SW480 (cell line): ENCODE data around the gene CACNA1S.

ENCODE experiments used
- DNase-seq: peaks from one replicate; pipeline ENCODE4 v3.0.0-alpha.2; 2016; ENCODE audit warnings: low spot score

CACNA1S gene

DNA sequence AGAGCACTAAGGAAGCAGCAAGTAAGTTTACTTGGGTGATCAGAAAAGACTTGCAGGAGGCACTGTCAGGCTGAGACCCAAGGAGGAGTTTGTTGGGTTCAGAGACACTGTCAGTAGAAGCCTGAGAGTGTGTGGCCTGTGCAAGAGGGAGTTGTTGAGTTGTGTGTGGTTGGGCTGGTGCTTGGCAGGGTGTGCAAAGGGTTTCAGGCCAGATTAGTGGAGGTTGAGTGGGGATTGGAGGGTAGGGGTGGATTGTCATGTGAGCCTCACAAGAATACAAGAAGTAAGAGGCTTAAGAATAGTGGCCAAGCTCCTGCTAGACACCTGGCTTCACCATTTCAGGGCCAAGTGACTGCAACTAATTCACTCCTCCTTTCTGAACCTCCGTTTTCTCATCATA lies 79.8 kb downstream of the CACNA1S start:
- no peak for DNase-seq

DNA sequence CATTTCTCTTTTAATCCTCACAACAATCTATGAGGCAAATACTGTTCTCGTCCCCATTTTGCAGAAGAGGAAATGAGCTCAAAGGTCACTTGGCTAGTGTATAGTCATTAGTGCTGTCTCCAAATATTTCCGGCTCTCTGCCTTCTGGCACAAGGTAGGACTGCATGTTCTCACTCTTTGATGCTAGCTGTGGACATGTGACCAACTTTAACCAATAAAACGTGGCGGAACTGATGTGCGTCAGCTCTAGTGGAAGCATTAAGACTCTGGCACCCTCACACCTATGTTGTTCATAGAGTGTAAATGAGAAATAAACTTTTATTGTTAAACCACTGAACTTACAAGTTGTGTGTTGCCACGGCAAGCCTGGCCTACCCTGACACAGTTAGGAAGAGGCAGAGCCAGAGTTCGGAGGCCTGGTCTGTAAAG lies 83.8 kb downstream of the CACNA1S start:
- no peak for DNase-seq

DNA sequence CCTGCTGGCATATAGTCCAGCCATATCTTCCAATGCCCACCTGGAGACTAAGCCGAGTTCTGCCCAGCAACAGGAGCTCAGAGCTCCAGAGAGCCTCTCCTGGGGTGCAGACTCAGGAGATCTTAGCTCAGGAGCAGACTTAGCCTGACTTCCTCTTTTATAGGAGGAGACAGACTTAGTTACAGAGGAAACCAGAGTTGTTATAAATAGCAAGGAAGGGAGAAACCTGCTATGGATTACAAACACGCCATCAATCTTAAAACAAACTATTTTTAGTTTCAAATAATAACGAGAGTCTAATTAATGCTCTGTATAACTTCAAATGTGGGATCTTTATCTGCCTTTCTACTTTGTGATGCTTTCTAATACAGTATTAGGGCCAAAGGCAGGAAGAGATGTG lies 85.4 kb downstream of the CACNA1S start:
- DNase-seq, result no peak

DNA sequence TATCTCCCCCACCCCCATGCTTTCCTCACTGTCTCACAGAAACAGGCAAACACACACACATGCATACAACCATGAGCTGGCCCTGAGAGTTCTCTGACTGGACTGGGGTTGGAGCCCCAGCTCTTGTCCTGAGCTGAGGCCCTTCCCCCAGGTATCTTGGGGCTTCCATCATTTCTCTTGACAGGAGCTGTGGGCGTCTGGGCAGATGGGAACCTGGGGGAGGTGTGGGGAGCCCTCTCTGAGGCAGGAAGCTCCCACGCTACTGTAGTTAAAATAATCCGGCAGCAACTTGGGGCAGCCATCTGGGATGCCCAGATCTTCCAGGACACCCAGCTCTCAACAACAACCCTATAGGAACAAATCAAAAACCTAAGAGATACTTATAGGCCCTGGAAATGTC lies 86.0 kb downstream of the CACNA1S start:
- DNase-seq, result no peak

DNA sequence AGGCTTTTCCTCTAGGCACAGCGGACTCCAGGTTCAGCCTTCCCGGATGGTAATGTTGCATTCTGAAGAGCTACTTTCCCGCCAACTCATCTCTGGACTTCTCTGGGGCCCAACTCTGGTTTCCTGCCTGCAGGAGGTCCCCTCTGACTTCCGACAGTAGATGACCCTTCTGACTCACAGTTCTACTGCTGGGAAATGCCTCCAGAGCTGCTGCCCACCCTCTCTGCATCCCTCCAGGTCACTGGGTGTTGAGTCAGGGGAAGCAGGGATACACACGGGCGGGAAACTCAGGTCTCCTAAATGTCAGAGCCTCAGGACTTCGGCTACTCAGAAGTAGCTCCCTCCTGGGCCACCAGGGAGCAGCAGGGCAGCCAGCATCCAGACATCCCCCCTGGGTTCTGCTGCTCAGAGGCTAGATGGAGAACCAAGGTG lies 86.6 kb downstream of the CACNA1S start:
- no peak for DNase-seq

DNA sequence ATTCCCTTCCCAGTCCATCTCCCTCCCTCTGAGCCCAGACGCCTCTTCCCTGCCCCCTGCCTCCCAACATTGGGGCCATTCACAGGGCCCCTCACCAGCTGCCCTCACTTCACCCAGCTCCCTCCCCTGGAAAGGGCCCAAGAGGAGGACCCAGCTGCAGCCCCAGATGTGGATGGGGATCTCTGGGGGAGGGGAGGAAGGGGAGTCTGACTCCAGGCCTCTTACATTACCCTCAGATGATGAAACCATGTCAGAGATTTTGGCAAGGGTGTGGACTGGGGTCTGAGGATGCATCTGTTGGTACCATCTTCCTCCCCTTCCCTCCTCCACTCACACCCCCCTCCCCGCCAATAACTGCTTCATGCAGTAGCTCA lies 87.6 kb downstream of the CACNA1S start:
- no peak for DNase-seq

DNA sequence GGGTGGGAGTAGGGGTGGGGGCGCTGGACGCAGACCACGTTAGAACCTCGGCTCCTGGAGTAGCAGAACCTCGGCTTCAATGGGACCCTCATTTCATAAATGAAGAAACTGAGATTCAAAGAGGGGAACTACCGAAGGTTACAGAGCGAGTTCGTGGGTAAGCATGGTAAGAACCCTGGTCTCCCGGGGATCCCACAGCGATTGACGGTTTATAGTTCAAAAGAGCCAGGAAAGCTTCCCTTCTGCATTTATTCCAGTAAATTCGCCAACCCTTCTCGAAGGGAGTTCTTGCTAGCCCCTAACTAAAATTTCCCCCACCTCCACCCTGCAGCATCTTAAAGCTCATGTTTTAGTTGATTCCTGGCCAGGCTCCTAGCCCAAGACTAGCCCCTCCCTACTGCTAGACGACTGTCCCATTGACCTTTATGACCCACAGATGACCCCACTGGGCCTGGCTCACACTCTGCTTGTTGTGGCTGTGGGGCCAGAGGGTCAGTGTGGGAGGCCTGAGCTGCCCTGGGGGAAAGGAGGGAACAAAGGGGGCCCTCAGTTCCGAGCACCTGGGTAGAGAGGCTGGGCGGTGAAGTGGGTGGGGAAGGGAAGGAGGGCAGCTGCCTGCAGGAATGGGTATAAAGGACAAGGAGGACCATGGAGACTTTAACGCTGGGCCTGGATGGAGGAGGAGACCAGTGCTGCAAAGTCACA lies 88.2 kb downstream of the CACNA1S start:
- no peak for DNase-seq

DNA sequence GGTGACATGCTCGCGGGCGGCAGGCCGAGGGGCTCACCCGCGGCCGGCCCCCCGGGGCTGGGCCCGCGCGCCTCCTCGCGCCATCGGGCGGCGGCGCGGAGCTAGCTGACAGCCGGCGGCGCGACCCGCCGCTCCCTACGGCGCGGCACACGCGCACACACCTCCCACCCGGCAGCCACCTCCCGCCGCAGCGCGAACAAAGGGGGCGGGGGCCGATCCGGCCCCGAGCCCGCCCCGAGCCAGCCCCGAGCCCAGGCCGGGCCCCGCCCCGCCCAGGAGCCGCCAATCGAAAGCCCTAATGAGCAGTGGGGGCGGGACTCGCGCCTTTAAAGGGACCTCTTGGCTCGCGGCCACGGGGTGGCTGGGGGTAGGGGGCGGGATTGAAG lies 88.7 kb downstream of the CACNA1S start, which contains the start of gene KIF21B:
Gene KIF21B (minus strand): TSS at position 198 of the 386 bp plus-strand sequence. CDS start 331 bp downstream, outside the sequence.
- DNase-seq, result peak; percentile 71

DNA sequence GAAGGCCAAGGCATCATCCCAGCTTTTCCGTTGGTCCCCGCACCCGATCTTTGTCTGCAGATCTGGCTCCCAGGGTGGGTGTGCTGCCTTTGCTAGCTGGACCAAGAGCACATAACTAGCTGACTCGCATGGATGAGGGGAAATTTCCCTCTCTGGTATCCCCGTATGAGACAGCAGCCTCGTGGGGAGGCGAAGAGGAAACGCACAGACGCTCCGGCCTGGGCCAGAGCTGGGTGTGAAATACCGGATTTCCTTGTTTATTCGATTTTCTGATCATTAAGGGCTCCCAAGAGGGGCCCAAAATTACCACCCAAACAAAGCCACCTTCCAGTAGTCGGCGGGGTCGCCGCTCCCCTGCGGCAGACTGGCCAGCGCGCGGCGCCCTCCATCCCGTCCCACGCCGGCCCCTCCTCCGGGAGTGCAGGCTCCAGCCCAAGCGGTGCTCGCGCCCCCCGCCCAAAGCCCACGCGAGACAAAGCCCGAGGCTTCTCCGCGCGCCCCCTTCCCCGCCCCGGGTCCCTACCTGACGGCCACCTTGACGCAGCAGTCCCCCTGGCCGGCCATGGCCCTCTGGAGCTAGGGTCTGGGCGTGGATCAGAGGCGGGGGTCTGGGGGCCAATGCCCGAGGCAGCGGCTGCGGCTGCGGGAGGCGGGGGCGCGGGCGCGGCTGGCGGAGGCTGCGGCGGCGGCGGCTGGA lies 89.3 kb downstream of the CACNA1S start:
- no peak for DNase-seq

DNA sequence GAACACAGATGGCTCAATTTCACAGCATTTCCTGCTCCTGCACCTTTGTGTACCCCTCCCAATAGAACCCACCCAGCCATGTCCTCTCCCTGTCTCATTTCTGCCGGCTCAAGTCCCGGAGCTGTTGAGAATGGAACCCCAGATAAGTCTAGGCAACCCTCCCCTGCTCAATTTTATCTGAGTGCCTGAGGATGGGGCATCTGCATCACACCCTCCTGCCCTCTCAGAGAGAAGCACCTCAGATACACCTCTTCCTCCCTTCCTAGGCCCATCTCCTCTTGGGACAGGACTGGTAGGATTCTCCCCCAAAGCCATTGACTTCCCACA lies 89.8 kb downstream of the CACNA1S start:
- DNase-seq, result no peak

DNA sequence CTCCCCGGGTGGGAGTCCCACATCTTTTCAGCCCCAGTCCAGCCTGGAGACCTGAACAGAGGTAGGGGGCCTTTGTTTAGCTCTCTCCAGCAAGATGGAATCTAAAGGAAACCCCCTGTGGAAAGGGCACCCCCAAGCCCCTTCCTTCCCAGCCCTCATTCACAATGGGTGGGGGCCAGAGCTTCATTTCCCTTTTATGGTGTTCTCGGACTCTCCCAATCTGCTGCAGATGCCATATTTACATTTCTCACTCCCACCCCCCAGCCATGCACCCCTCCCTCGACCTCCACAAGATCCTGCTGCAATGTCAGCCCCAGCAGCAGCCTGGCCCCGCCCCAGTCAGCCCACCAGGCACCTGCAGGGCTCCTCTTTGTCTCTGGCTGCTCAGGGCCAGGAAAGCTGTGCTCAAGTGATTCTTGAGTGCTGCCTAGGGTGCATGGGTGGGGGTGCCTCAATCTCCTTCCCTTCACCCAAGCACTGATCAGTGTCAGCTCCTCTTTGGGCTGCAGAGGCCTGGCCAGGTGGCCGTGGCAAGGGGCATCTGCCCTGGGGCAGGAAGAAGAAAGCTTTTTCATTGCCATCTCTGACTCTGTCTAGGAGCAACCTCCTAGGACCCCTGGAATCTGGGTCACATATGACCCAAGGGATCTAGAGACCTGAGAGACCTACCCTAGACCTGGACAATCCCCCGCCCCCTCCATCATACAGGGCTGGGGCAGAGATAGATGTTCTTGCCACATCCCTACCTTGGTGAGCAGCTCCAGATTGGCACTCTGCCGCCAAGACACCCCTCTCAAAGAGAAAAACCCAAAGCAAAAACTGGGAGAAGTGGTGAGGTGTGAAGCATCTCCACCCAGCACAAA lies 90.4 kb downstream of the CACNA1S start:
- DNase-seq, result no peak

DNA sequence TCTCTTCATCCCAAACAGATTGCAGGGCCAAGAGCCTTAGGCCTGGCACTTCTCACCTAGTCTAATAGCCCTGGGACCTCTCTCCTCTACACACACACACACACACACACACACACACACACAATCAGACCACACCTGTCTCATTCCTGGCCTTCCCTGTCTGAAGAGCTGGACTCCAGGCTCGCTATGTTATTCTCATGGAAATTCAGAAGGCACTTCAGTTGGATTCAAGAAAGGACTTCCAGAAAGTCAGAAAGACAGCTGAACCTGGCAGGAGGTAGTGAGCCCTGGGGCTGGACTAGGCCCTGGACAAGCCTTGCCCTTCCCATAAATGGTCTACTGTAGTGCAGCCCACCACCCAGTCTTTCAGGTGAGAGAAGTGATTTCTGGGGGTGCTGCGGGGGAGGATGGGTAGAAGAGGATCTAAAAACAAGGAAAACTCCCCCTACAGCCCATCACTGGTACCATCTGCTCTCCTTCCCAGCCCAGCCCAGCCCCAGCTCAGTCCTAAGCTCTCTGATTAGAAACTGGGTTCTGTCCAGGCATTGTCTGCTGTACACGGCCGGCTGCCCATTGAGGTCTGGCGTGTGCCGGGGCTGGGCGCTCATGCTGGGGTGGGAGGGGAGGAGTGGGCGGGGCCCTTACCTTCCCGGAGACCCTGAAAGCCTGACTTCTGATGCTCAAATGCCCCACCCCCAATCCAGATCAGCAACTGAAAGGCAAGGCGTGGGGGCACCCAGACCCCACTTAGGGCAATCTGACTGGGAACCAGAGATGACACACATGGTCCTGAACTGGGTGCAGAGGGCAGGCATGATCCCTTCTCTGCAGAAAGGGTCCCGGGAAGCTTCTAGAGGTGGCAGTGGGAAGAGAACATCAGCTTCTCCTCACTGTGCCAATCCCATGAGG lies 91.3 kb downstream of the CACNA1S start:
- DNase-seq, result peak; percentile 57

DNA sequence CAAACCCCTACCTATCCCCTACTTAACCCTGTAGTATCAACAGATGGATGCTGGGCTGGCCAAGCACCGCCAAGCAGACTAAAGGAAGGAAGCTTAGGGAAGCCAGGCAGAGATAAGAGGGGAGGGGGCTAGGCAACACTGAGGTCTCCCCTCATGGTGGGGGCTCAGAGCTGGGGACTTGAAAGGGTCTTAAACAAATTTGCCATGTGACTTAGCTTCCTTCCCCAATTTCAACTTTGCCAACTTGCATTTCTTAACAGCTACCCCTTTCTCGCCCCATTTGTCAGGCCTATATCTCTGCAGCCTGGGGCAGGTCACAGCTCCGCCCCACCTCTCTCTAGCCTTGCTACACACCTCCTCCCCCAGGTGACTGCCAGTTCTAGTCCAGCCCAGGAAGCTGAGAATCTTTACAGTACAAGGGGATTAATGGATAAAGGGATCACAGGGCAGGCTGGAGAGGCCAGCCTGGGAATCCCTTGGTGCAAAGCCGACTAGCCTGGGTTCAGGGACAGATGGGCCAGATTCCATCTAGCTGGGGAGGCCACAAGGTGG lies 92.1 kb downstream of the CACNA1S start:
- peak; percentile 73 for DNase-seq

DNA sequence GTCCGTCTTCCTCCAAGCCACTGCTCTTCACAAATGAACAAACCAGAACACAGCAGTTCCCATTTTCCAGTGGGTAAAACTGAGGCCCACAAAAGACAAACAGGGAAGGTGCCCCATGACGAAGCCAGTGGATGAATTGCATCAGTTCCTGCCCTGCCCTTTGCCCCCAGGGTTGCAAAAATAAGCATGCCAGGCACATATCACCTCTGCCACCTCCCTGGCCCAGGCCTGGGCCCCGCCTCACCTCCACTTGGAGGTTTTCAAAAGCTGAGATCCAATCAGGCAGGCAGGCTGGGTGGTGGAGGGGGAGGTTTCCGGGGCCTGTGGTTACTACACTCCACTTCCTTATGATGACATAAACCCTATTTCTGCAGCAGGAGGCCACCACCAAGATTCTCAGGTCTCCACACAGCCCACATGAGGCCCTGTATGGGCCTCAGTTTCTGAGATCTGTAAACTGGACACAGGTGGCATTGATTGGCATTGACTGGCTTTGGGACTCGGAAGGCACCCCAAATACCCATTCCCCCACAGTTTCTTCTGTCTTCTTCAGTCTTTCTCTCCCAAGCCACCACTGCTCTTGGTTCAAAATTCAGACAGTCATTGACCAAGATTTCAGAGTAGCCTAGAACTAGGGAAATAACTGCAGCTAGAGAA lies 92.8 kb downstream of the CACNA1S start:
- peak; percentile 91 for DNase-seq

DNA sequence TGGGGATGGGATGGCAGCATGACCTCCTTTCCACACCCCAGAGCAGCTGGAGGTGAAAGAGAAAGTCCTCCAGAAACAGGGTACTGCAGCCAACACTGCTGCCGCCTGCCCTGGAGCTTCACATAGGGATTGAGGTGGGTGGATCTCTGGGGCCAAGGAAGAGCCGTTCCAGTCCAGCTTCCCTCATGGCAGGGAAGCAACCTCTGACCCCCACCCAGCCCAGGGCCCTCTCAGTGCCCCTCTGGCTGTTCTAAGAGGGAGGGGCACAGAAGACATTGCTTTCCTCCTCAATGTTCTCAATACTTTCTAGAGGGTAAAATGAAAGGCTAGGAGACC lies 94.4 kb downstream of the CACNA1S start:
- DNase-seq, result no peak

DNA sequence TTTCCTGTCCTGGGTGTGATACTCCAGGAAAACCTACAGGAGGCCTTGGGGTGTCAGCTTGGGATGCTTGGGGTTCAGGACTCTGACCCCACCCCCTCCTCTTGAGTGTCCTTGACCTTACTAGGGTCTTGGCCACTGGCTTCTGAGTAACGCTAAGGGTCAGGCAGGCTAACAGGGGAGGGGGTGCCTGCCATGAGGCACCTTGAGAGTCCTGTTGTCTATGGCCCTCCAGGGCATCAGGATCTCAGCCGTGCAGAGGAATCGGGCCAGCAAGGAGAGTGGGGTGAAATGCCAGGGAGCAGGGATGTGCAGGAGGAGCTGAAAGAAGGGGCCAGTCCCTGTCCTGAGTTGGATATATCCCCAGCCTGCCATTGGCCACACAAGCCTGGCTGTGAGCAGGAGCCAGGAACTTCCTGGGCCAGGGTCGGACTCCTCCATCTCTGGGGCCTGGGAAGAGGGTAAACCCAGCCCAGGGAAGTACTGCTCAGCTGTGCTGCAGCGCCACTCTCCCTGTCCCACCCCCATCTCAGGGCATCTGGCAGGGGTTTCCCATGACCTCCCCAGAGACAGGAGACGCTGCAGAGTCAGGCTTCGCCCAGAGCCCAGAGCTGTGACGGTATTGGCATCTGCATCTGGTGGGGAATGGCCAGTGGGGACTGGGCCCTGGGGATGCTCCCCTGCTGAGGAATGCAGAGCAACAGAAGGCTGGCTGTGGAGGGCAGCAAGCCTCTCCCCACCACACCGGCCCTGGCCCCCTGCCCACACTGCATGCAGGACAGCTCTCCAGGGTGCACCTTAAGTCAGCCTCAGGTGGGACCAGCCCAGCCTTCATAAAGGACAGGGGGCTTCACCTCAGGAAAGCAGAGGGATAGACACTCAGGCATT lies 95.0 kb downstream of the CACNA1S start:
- no peak for DNase-seq

DNA sequence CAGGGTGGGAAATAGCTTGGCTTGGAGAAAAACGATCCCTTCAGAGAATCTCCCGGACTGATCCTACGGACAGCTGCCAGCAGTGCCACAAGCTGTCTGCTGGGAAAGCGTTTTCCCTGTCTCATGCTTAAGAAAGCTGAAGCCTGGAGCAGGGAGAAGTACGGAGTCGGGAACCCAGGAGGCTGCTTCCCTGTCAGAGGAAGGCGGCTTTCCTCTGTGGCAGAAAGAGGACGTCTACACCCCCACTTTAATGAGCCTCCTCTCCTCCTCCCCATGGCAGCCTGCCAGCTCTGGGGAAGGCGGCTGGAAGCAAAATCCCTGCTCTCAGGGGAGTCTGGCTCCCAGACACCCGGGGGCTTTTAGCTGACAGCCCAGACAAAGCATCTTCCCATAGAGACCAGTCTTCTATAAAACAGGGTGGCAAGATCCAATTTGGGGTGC lies 96.0 kb downstream of the CACNA1S start:
- peak; percentile 26 for DNase-seq

DNA sequence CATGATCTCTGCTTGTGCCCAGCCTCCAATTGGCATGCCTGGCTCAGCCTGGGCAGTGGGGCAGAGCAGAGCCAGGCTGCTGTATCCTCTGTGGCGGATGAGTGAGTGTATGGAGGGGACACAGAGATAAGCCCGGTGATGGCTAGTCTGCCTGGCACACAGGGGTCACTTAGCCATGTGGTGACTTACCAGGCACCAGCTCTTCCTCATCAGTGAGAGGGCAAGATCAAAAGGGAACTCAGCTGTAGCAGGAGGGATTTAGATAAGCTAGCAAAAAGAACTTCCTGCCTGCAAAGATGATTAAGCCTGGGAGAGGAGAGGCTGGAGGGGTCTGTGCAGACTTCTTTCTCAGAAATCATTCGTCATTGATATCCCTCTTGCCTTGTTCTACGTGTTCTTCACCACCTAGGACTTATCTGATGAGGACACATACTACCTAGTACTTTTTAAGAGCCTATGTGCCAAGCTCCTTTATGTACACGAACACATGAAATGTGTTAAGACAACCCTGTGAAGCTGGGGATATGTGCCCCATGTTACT lies 96.6 kb downstream of the CACNA1S start:
- DNase-seq, result peak; percentile 29

DNA sequence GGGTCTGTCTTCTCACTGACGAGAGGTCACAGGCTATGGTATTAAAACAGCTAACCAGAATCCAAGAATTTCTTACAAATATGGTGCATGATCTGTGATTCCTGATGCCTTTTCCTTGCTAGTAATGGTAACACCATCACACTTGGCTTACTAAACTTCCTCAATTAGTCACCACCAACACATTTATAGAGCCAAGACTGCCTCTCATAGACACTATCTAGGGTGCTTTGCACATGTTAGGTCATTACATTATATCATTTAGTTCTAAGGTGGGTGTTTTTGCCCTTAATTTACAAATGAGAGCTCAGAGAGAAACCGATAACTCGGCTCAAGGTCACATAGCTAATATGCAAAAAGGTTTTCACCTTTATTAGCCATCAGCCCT lies 97.4 kb downstream of the CACNA1S start:
- DNase-seq, result no peak
